Measurements from ENCODE around the gene NR2F1.

Gene NR2F1

GRCh38 chr5:93573354-93574351, 9.4 kb upstream of the NR2F1 start:
- in situ Hi-C loops (cut with HindIII; ENCODE audit: low pct_unique_long_range_greater_than_20kb, low sequenced_read_pairs): no loop called here
- DNase-seq (ENCODE audit: low read depth in 1 of 2, low spot score in 1 of 2): no peak
- no peak for TF ChIP-seq JUND (IDR thresholded peaks at IDR 0.05; ENCODE audit: low read depth)

GRCh38 chr5:93574491-93575305, 8.3 kb upstream of the NR2F1 start:
- no peak for TF ChIP-seq JUND (IDR thresholded peaks at IDR 0.05; ENCODE audit: low read depth)
- no peak for DNase-seq (ENCODE audit: low read depth in 1 of 2, low spot score in 1 of 2)
- in situ Hi-C loops (cut with HindIII; ENCODE audit: low pct_unique_long_range_greater_than_20kb, low sequenced_read_pairs): no loop called here

GRCh38 chr5:93575461-93576414, 7.3 kb upstream of the NR2F1 start:
- no peak for DNase-seq (ENCODE audit: low read depth in 1 of 2, low spot score in 1 of 2)
- in situ Hi-C loops (cut with HindIII; ENCODE audit: low pct_unique_long_range_greater_than_20kb, low sequenced_read_pairs): no loop called here

DNA sequence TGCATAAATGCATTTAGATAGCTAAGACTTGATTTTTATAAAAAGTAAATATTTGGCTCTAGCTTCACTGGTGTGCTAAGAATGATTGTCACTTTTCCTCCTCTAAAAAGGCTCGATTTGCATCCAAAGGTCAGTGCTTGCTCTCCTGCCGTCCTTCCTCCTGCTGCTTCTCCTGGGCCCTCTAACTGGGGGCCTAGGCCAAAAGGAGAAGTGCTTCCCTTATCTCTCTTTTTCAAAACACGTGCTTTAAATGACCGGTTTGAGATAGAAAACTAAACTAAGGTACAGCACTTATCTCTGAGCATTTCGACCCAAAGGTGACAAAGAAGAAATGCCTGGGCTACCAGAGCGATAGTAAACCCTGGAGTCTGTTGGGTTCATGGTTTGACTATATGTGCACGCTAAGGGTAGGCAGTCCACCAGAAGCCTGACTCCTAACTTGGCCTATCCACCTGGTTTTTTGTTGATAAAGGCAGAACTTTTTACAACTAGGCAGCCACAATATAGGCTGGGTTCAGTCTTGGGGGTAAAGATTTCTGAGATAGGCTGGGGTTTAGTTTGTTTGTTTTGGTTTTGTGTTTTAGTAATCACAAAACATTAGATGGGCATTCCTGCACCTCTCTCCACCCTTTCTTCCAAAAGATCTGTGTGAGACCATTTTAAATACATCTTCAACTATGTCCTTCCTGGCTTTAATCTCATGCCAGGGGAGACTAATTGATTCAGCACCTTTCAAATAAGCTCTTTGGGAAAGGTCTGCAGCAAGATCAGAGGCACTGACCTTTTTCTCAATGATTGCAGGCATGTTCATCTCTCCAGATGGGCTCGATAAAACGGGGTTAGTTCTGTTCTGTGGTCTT, 5.8 kb upstream of the NR2F1 start:
- DNase-seq (ENCODE audit: low read depth in 1 of 2, low spot score in 1 of 2): no peak
- in situ Hi-C loops (cut with HindIII; ENCODE audit: low pct_unique_long_range_greater_than_20kb, low sequenced_read_pairs): no loop called here
- TF ChIP-seq JUND (IDR thresholded peaks at IDR 0.05; ENCODE audit: low read depth): no peak

More at GRCh38 chr5:93575461-93576414, 7.3 kb upstream of the NR2F1 start:
- TF ChIP-seq JUND (IDR thresholded peaks at IDR 0.05; ENCODE audit: low read depth): no peak

GRCh38 chr5:93577854-93578812, 4.9 kb upstream of the NR2F1 start:
- no peak for TF ChIP-seq JUND (IDR thresholded peaks at IDR 0.05; ENCODE audit: low read depth)
- DNase-seq (ENCODE audit: low read depth in 1 of 2, low spot score in 1 of 2): no peak
- in situ Hi-C loops (cut with HindIII; ENCODE audit: low pct_unique_long_range_greater_than_20kb, low sequenced_read_pairs): no loop called here

- no peak for TF ChIP-seq JUND (IDR thresholded peaks at IDR 0.05; ENCODE audit: low read depth)
- no peak for DNase-seq (ENCODE audit: low read depth in 1 of 2, low spot score in 1 of 2)
Observed at GRCh38 chr5:93578813-93579691, 4.0 kb upstream of the NR2F1 start.

GRCh38 chr5:93579692-93580062, 3.3 kb upstream of the NR2F1 start:
- in situ Hi-C loops (cut with HindIII; ENCODE audit: low pct_unique_long_range_greater_than_20kb, low sequenced_read_pairs): no loop called here
- no peak for TF ChIP-seq JUND (IDR thresholded peaks at IDR 0.05; ENCODE audit: low read depth)
- no peak for DNase-seq (ENCODE audit: low read depth in 1 of 2, low spot score in 1 of 2)

More at GRCh38 chr5:93578813-93579691, 4.0 kb upstream of the NR2F1 start:
- in situ Hi-C loops (cut with HindIII; ENCODE audit: low pct_unique_long_range_greater_than_20kb, low sequenced_read_pairs): no loop called here

DNA sequence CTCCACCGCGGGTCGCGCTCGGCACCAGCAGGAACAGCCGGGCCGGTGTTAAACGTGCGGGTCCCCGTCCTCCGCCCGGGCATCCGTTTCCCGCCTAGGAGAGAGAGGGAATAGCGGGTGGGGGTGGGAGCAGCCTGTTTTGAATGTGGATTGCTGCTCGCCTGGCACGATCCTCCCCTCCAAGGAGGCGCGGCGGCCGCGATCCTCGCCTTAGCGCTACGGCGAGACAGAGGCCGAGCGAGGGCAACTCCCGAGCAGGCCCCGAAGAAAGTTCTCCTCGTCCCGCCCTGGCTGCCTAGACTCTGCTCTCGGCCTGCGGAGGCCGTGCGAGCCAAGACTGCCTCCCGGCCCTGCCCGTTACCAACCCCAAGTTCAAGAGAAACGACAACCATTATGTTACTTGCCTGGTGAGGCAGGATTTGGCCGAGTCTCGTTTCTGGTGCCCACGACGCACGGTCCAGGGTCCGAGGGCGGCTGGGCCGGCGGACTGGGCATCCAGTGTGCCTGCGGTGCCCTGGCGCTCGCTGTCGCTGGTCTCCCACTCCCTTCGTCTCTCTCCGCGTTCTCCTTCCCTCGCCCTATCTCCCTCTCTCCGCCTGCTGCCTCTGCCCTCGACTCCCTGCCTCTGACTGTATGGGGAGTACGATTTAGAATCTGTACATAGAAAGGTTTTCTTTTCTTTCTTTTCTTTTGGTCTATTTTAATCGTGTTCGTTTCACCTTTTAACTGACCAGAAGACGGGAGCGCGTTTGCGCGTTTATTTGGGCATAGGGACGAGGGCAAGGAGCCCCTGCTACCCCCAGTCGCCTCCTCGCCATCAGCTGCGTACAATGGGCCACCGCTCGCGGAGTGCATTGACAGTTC, 2.7 kb upstream of the NR2F1 start:
- no peak for TF ChIP-seq JUND (IDR thresholded peaks at IDR 0.05; ENCODE audit: low read depth)
- in situ Hi-C loops (cut with HindIII; ENCODE audit: low pct_unique_long_range_greater_than_20kb, low sequenced_read_pairs): no loop called here
- peak in 1 of 2 experiments; percentile 50 for DNase-seq (ENCODE audit: low read depth in 1 of 2, low spot score in 1 of 2)

Measured in T47D (cell line).